HG02981 (cell line): Measurements from ENCODE around the gene ARRDC4.

Experiments
- ATAC-seq: cut with Tn5 transposase; IDR thresholded peaks from one replicate; pipeline ENCODE4 v1.9.1; 2021; ENCODE audit warnings: mild to moderate bottlenecking, moderate library complexity; ENCODE audit not compliant: unreplicated experiment

The ARRDC4 gene

DNA sequence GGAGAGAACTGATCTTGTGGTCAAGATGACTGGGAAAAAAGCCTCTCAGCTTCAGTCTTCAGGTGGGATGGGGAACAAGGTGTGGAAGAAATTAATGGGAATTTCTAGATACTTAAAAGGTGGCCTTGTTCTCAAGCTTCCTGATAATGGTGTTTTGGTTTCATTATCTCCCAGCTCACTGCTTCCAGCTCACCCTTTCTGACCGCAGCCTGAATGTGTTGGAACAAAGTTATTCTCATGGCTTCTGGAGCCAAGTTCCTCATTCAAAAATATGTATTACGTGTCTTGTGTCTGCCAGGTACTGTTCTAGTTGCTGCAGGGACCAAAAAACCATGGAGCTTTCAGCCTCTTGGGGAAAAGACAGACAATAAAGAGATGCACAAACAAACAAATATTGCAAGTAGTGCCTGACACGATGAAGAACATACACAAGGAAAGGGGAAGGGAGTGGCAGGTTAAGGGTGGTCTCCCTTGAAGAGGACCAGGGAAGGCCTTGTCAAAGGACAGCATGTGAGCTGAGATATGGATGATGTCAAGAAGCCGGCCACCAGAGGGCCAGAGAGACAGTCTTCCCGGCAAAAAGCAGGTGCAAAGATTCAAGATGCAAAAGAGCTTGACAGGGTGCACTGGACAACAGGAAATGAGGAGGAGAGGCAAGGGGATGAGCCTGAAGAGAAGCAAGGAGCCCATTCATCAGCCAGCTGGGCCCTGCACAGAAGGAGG lies 35.5 kb downstream of the ARRDC4 start:
- ATAC-seq, result no peak

DNA sequence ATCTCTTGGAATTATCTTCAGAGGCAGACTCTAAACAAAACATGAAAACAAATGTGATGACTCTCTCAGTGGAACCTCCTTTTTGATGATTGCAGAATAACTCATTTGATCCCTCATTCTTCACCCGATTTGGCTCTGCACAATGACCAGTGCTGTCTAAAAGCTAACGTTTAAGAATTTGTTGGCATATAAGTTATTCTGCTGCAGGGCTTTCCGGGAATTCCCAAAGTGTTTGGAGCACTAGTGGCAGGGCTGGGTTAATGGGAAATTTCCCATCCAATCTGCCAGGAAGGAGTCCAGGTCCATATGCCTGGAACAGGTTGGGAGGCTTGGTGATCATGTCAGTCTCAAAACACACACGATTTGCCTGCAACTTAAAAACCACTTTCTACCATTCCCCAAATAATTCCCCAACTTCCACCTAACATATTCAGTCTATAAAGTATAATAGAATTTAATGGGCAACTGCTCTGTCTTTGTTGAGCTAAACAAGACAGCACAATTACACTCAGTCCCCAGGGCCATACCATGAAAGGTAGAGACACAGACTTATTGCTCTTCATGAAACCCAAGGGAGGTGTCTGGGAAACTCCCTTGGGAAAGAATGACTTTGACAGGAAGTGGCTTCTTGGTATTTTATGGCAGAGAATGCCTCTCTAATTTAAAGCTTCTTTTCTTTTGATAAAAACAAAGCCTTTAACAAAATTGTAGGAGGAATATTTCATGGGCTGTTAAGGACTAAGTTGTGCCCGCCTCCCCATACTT lies 38.0 kb downstream of the ARRDC4 start:
- no peak for ATAC-seq

DNA sequence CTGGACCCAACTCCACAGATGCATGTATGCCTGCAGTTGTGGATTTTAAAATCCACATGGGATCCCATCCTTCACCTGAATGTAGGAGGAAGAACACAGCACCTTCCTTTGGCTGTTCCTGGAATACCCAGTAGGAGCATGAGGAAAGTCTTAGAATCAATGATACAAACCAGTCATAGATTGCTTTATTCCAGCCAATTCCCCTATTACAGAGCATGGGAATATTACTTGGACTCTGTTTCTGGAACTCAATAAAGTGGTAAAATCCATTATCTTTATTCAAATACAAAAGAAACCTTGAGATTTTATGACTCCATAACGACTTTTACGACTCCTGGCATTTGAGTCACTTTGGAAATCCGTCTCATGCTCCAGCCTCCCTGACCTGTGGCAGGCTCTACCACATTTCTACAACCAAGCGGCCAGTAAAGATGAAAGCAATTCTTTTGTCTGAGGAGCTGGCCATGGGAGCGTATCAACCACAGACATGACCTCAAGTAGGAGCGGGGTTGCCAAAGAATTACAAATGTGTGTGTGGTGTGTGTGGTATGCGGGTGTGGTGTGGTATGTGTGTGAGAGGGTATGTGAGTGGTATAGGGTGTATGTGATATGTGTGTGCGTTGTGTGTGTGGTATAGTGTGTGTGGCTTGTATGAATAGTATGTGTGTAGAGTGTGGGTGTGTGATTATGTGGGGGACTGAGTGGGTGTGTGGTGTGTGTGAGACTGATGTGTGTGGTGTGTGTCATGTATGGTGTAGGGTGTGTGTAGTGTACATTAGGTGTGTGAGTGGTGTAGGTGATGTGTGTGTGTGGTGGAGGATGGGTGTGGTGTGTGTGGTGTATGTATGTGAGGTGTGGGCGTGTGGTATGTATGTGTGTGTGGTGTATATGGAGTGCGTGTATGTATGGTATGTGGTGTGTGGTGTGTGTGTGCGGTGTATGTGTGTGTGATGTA lies 40.0 kb downstream of the ARRDC4 start:
- ATAC-seq, result no peak

DNA sequence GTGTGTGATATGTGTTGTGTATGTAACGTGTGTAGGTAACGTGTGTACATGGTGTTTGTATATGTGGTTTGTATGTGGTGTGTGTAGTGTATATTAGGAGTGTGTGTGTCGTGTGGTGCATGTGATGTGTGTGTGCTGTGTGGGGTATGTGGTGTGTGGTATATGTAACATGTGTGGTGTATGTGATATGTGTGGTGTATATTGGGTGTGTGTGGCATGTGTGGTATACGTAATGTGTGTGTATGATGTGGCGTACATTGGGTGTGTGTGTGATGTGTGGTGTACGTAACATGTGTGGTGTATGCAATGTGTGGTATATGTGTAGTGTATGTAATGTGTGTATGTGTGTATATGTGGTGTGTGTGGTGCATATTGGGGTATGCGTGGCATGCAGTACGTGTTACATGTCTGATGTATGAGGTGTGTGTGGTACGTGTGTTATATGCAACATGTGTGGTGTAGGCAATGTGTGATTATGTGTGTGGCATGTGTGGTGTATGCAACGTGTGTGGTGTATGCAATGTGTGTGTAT lies 41.2 kb downstream of the ARRDC4 start:
- no peak for ATAC-seq

DNA sequence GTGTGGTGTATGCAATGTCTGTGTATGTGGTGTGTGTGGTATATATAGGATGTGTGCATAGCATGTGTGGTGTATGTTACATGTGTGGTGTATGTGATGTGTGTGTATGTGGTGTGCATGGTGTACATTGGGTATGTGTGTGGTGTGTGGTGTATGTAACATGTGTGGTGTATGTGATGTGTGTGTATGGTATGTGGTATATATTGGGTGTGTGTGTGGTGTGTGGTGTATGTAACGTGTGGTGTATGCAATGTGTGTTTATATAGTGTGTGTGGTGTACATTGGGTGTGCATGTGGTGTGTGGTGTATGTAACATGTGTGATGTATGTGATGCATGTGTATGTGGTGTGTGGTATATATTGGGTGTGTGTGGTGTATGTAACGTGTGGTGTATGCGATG lies 41.9 kb downstream of the ARRDC4 start:
- no peak for ATAC-seq

DNA sequence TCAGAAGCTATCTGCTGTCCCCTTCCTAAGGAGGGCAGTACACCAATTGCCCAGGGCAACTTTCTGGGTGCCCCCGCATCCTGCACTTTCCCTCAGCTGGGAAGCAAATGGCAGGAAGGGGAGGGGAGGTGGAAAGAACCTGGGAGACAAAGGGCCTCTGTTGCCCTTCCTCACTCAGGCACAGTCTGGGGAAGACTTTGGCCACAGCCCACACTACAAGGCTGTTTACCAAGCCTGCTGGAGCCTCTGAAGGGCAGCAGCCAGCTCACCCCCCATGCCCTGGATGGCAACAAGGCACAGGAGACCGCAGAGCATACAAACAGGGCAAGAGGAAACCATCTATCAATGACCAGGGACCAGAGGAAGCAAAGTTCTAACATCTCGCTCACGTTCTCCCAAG lies 42.4 kb downstream of the ARRDC4 start:
- no peak for ATAC-seq

DNA sequence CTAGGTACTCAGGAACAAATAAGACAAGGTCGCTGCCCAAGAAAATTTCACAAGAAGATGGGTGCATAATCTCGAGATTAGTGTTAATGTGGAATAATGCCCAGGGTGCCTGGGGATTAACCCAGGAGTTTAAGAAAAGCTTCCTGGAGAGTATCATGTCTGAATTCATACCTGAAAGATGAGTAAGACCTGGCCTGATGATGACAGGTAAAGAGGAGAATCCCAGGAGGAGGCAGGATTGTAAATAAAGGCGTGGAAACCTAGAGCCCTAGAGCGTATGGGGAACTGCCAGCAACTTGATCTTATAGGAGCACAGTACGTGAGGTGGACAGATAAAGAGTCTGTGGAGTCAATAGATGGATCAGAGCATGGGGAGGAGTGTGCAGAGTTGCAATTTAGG lies 43.0 kb downstream of the ARRDC4 start:
- no peak for ATAC-seq

DNA sequence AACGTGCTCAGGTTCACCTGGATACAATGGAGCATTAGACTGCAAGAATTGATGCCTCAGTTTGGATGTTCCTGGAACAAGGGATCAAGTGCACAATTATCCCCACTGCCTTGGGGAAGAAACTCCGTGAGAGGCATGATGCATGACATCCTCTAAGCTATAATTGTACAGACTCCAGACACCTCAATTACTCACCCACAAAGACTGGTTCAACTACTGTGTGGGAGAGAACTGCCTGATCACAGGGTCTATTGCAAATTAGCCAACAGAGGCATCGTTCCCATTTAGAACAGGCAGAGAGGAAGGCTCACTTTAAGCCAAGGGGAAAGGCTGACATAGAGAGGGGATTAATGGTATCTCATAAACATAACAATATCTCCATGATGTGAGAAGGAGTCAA lies 43.5 kb downstream of the ARRDC4 start:
- ATAC-seq, result no peak

DNA sequence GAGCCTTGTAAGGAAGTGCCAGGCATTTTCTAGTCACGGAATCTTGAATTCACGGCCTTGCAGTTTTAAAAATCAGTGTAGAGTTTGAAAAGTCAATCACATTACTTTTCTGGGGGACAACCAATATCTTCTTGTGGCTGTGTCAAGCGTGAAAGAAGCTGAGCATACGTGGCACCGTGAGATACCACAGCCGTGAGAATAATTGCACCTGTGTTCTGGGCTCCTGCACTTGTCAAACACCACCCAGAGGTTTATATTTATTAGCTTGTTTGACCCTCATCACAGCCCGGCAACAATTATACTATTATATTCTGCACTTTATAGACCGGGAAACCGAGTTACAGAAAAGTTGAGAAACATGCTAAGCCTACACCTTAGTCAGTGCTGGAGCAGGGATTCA lies 45.2 kb downstream of the ARRDC4 start:
- ATAC-seq, result no peak

DNA sequence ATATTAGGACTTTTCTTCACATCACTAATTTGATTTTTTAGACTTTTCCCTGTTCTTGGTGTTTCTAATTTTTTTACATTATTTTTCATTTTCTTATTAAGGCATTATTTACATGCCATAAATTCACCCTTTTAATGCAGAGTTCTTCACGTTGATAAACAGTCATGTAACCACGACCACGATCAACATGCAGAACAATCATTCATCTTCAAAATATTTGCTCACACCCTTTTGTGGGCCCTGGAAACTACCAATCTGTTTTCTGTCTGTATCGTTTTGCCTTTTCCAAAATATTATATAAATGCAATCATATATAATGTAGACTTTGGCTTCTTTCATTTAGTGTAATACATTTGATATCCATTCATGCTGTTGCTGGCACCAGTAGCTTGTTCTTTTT lies 48.7 kb downstream of the ARRDC4 start:
- no peak for ATAC-seq

DNA sequence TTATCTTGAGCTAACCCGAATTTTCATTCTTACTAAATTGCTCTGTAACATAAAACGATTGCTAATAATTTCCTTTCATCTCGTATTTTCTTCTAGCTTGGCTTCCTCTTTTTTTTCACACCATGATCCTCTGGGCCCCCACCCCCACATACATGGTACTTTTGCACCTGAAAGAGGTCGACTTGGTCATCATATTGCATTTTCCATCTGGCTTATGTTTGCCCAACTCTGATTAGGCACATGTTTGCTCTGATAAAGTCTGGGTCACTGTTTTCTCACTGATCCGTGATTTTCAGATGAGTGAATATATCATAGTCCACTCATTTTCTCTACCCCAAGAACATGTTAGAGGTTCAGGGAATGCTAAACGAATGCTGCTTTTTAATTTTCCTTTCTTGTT lies 49.5 kb downstream of the ARRDC4 start:
- no peak for ATAC-seq

DNA sequence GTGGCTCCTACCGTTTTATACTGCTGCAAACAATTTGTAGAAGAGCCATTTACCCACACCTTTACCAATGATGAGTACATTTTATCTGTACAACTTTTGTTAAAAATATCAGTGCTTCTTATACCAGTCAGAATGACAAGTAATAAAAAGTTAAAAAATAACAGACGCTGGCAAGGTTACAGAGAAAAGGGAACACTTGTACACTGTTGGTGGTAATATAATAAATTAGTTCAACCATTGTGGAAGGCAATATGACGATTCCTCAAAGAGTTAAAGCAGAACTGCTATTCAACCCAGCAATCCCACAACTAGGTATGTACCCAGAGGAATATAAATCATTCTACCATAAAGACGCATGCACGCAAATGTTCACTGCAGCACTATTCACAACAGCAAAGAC lies 51.9 kb downstream of the ARRDC4 start:
- ATAC-seq, result no peak

DNA sequence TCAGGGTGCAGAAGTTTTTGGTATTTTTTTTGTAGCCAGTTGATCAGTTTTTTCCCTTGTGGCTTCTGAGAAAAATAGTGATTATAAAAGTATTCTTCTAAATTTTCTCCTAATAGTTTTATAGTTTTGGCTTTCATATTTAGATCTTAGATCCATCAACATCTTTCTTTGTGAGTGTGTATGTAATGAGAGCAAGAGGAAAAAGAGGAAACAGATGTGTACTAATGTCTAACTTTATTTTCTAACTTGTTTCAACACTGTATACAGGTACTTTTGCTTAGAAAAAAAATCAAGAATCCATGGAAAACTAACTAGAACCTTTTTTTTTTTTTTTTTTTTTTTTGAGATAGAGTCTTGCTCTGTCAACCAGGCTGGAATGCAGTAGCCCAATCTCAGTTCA lies 53.1 kb downstream of the ARRDC4 start:
- ATAC-seq, result no peak

DNA sequence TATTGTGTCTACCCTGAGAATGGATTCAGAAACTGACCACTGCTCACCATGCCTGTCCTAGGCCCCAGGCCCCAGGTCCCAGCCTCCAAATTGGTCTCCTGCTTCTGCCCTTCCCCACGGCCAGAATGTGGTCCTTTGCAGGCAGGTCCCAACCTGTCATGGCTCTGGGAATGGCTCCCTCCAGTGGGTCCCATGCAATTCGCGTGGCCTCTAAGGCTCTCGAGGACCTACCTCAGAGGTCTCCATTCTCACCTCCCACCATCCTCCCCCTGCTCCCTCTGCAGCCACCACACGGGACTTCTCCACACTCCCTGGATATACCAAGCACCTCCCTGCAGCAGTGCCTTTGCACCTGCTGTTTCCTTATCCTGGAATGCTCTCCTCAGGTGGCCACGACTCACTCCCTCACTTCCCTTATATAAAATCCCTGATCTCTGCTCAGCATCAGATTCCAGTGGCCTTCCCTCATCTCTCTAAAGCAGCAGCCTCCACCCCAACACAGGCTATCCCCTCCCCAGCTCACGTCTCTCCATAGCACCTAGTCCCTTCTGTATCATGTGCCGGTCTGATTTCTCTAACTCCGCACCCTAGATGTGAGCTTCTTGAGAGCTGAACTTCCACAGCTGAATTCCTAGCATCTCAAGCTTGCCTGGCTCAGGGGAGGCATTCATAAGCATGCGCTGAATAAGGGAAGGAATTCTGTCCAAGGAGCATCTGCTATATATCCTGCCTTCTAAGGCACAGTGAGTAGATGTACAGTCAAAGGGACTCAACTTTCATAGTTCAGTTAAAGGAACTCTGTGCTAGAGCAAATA lies 56.9 kb downstream of the ARRDC4 start:
- no peak for ATAC-seq

DNA sequence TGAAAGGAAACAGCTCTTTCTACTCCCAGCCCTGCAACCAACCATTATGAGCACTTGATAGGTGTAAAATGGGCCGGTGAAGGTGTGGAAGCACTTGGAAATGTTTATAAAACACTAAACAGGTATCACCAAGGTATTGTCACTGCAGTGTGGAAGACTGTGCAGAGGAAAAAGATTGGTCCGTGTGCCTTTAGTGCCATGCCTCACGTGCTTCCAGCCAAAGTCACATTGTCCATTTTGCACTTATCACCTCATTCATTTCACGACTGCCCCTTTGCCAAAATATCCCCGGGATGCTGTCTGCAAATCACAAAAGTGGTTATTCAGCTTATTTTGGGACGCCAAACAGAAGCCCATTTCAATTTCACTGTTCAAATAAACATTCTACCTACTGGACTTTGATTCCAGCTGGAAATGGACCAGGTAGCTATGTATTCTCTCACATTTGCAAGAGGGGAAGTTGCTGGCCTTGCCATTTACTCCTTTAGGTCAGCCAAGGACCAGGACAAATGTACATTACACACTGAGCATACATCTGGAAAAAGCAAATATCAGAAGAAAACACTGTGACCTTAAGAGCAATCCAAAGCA lies 58.4 kb downstream of the ARRDC4 start:
- no peak for ATAC-seq
